Measurements from ENCODE around the gene RFTN1.
"Not testable (repeated sequence)": the region's sequence is repeated elsewhere in the genome, so short reads cannot be mapped to it uniquely, and the experiment has no call there.

Gene RFTN1

GRCh38 chr3:16320711-16321110, 192.8 kb downstream of the RFTN1 start:
- Mint-ChIP-seq H3K4me3 (no peak overlapping the region), H3K4me1 (ENCODE audit: low read depth in 2 of 2) (peaks cover 34 to 44% of the 10 kb centered on the region in 2 donors)

GRCh38 chr3:16319723-16320122, 193.8 kb downstream of the RFTN1 start:
- H3K4me3 Mint-ChIP-seq = no peak overlapping the region

More at GRCh38 chr3:16320711-16321110, 192.8 kb downstream of the RFTN1 start:
- Mint-ChIP-seq H3K9me3 (no peaks in the 10 kb centered on the region), H3K27ac (peak overlapping the region; percentile 52 to 91), H3K36me3 (ENCODE audit: insufficient read depth) (peaks cover 74% of the 10 kb centered on the region), H3K27me3 (no peaks in the 10 kb centered on the region)
- DNase-seq (no peak), ATAC-seq (replicated peaks) (no peak)

GRCh38 chr3:16319307-16319706, 194.2 kb downstream of the RFTN1 start:
- H3K9me3 Mint-ChIP-seq = no peaks in the 10 kb centered on the region
- no peak overlapping the region for H3K4me3 Mint-ChIP-seq
- ATAC-seq (replicated peaks) (peak; percentile 99), DNase-seq (peak; percentile 75 to 79 (median 78))
- H3K27ac Mint-ChIP-seq = peak overlapping the region; percentile 52 to 87
- peaks cover 36 to 52% of the 10 kb centered on the region in 2 donors for H3K4me1 Mint-ChIP-seq (ENCODE audit: low read depth in 2 of 2)
- no peaks in the 10 kb centered on the region for H3K27me3 Mint-ChIP-seq
- peaks cover 78% of the 10 kb centered on the region for H3K36me3 Mint-ChIP-seq (ENCODE audit: insufficient read depth)

More at GRCh38 chr3:16319723-16320122, 193.8 kb downstream of the RFTN1 start:
- Mint-ChIP-seq H3K4me1 (ENCODE audit: low read depth in 2 of 2) (peaks cover 37 to 49% of the 10 kb centered on the region in 2 donors), H3K9me3 (no peaks in the 10 kb centered on the region), H3K27ac (peak overlapping the region; percentile 52 to 87), H3K27me3 (no peaks in the 10 kb centered on the region), H3K36me3 (ENCODE audit: insufficient read depth) (peaks cover 80% of the 10 kb centered on the region)
- no peak for DNase-seq
- no peak for ATAC-seq (replicated peaks)

- no peaks in the 10 kb centered on the region for H3K27me3 Mint-ChIP-seq
- DNase-seq = no peak
- peaks cover 75% of the 10 kb centered on the region for H3K36me3 Mint-ChIP-seq (ENCODE audit: insufficient read depth)
- H3K4me1 Mint-ChIP-seq (ENCODE audit: low read depth in 2 of 2) = peaks cover 44 to 61% of the 10 kb centered on the region in 2 donors
- peak overlapping the region; percentile 69 to 87 for H3K27ac Mint-ChIP-seq
- no peak overlapping the region for H3K4me3 Mint-ChIP-seq
- no peaks in the 10 kb centered on the region for H3K9me3 Mint-ChIP-seq
- no peak for ATAC-seq (replicated peaks)
Measured at GRCh38 chr3:16318176-16318575, 195.3 kb downstream of the RFTN1 start.

- no peaks in the 10 kb centered on the region for H3K27me3 Mint-ChIP-seq
- peak overlapping the region; percentile 69 to 87 for H3K27ac Mint-ChIP-seq
- H3K9me3 Mint-ChIP-seq = no peaks in the 10 kb centered on the region
- peaks cover 73% of the 10 kb centered on the region for H3K36me3 Mint-ChIP-seq (ENCODE audit: insufficient read depth)
- no peak for DNase-seq
- peaks cover 47 to 66% of the 10 kb centered on the region in 2 donors for H3K4me1 Mint-ChIP-seq (ENCODE audit: low read depth in 2 of 2)
- H3K4me3 Mint-ChIP-seq = no peak overlapping the region
- ATAC-seq (replicated peaks) = no peak
Measured at GRCh38 chr3:16317561-16317945, 195.9 kb downstream of the RFTN1 start.

GRCh38 chr3:16316847-16317560, 196.5 kb downstream of the RFTN1 start:
- peak overlapping the region; percentile 10 to 45 for H3K4me3 Mint-ChIP-seq

GRCh38 chr3:16316396-16316795, 197.1 kb downstream of the RFTN1 start:
- DNase-seq (no peak), ATAC-seq (replicated peaks) (no peak)
- Mint-ChIP-seq H3K27ac (peak overlapping the region; percentile 87), H3K36me3 (ENCODE audit: insufficient read depth) (peaks cover 72% of the 10 kb centered on the region), H3K9me3 (no peaks in the 10 kb centered on the region), H3K27me3 (no peaks in the 10 kb centered on the region), H3K4me3 (peak overlapping the region in 1 of 2 donors; percentile 10), H3K4me1 (ENCODE audit: low read depth in 2 of 2) (peaks cover 59 to 72% of the 10 kb centered on the region in 2 donors)

More at GRCh38 chr3:16316847-16317560, 196.5 kb downstream of the RFTN1 start:
- peaks cover 53 to 71% of the 10 kb centered on the region in 2 donors for H3K4me1 Mint-ChIP-seq (ENCODE audit: low read depth in 2 of 2)
- no peaks in the 10 kb centered on the region for H3K9me3 Mint-ChIP-seq
- DNase-seq (no peak), ATAC-seq (replicated peaks) (no peak)
- H3K36me3 Mint-ChIP-seq (ENCODE audit: insufficient read depth) = peaks cover 72% of the 10 kb centered on the region
- peak overlapping the region; percentile 87 for H3K27ac Mint-ChIP-seq
- no peaks in the 10 kb centered on the region for H3K27me3 Mint-ChIP-seq

GRCh38 chr3:16315623-16316022, 197.9 kb downstream of the RFTN1 start:
- no peaks in the 10 kb centered on the region for H3K9me3 Mint-ChIP-seq
- peaks cover 58 to 68% of the 10 kb centered on the region in 2 donors for H3K4me1 Mint-ChIP-seq (ENCODE audit: low read depth in 2 of 2)
- no peak for ATAC-seq (replicated peaks)
- DNase-seq = no peak
- no peak overlapping the region for H3K4me3 Mint-ChIP-seq
- peaks cover 70% of the 10 kb centered on the region for H3K36me3 Mint-ChIP-seq (ENCODE audit: insufficient read depth)
- H3K27ac Mint-ChIP-seq = peak overlapping the region; percentile 87
- H3K27me3 Mint-ChIP-seq = no peaks in the 10 kb centered on the region

GRCh38 chr3:16313886-16314645, 199.4 kb downstream of the RFTN1 start:
- Mint-ChIP-seq H3K27ac (peak overlapping the region; percentile 84 to 97), H3K27me3 (no peaks in the 10 kb centered on the region), H3K4me3 (peak overlapping the region; percentile 37 to 51), H3K36me3 (ENCODE audit: insufficient read depth) (peaks cover 54% of the 10 kb centered on the region), H3K4me1 (ENCODE audit: low read depth in 2 of 2) (peaks cover 55 to 68% of the 10 kb centered on the region in 2 donors), H3K9me3 (no peaks in the 10 kb centered on the region)
- no peak for DNase-seq
- ATAC-seq (replicated peaks) = no peak

GRCh38 chr3:16311960-16312451, 201.5 kb downstream of the RFTN1 start:
- Mint-ChIP-seq H3K27ac (peak overlapping the region; percentile 92 to 97), H3K9me3 (no peaks in the 10 kb centered on the region), H3K4me3 (peak overlapping the region; percentile 78 to 82), H3K4me1 (ENCODE audit: low read depth in 2 of 2) (peaks cover 56 to 71% of the 10 kb centered on the region in 2 donors), H3K27me3 (no peaks in the 10 kb centered on the region), H3K36me3 (ENCODE audit: insufficient read depth) (peaks cover 49% of the 10 kb centered on the region)
- peak; percentile 52 to 57 (median 52) for DNase-seq
- peak; percentile 79 for ATAC-seq (replicated peaks)

- not testable (repeated sequence) for H3K27me3 Mint-ChIP-seq; H3K9me3 Mint-ChIP-seq; ATAC-seq (replicated peaks); DNase-seq
- Mint-ChIP-seq H3K4me3 (peak overlapping the region in 1 of 2 donors; percentile 76), H3K36me3 (ENCODE audit: insufficient read depth) (peaks cover 37% of the 10 kb centered on the region), H3K4me1 (ENCODE audit: low read depth in 2 of 2) (peaks cover 54 to 71% of the 10 kb centered on the region in 2 donors), H3K27ac (peak overlapping the region; percentile 89 to 94)
Measured at GRCh38 chr3:16310486-16310885, 203.0 kb downstream of the RFTN1 start.

- DNase-seq (peak; percentile 27 to 38 (median 36)), ATAC-seq (replicated peaks) (peak; percentile 76)
- peaks cover 63 to 75% of the 10 kb centered on the region in 2 donors for H3K4me1 Mint-ChIP-seq (ENCODE audit: low read depth in 2 of 2)
- no peaks in the 10 kb centered on the region for H3K9me3 Mint-ChIP-seq
- no peaks in the 10 kb centered on the region for H3K27me3 Mint-ChIP-seq
- H3K27ac Mint-ChIP-seq = peak overlapping the region; percentile 89 to 94
- H3K4me3 Mint-ChIP-seq = peak overlapping the region; percentile 70 to 76
- H3K36me3 Mint-ChIP-seq (ENCODE audit: insufficient read depth) = peaks cover 40% of the 10 kb centered on the region
Measured at GRCh38 chr3:16309558-16309957, 203.9 kb downstream of the RFTN1 start.

GRCh38 chr3:16308727-16309126, 204.8 kb downstream of the RFTN1 start:
- Mint-ChIP-seq H3K27ac (no peak overlapping the region), H3K4me1 (ENCODE audit: low read depth in 2 of 2) (peaks cover 64 to 77% of the 10 kb centered on the region in 2 donors), H3K9me3 (no peaks in the 10 kb centered on the region), H3K4me3 (peak overlapping the region in 1 of 2 donors; percentile 20), H3K27me3 (no peaks in the 10 kb centered on the region), H3K36me3 (ENCODE audit: insufficient read depth) (peaks cover 46% of the 10 kb centered on the region)
- no peak for DNase-seq
- no peak for ATAC-seq (replicated peaks)
